HuH-7 (cell line): ENCODE results near the gene SVOP.
"Not testable (repeated sequence)": the region's sequence is repeated elsewhere in the genome, so short reads cannot be mapped to it uniquely, and the experiment has no call there.

Experiments
- DNase-seq: peaks from one replicate; pipeline ENCODE4 v3.0.0; 2011; ENCODE audit warnings: low spot score

SVOP gene

GRCh38 chr12:109033239-109034196, 12.7 kb upstream of the SVOP start:
- no peak for DNase-seq

- DNase-seq, result no peak
Observed at GRCh38 chr12:109029411-109029810, 8.5 kb upstream of the SVOP start.

- DNase-seq, result not testable (repeated sequence)
Observed at GRCh38 chr12:109028624-109029023, 7.8 kb upstream of the SVOP start.

- DNase-seq, result no peak
Observed at GRCh38 chr12:109027767-109028166, 6.9 kb upstream of the SVOP start.

- no peak for DNase-seq
Observed at GRCh38 chr12:109020146-109020795, 597 bp downstream of the SVOP start.

- no peak for DNase-seq
Observed at GRCh38 chr12:109018296-109018695, 2.6 kb downstream of the SVOP start.

GRCh38 chr12:109016978-109017377, 3.9 kb downstream of the SVOP start:
- no peak for DNase-seq

GRCh38 chr12:109016016-109016415, 4.9 kb downstream of the SVOP start:
- no peak for DNase-seq

GRCh38 chr12:109014984-109015765, 5.7 kb downstream of the SVOP start:
- DNase-seq, result no peak

- DNase-seq, result no peak
Observed at GRCh38 chr12:109010259-109010658, 10.6 kb downstream of the SVOP start.

GRCh38 chr12:109009766-109010165, 11.1 kb downstream of the SVOP start:
- DNase-seq, result no peak

- DNase-seq, result no peak
Observed at GRCh38 chr12:109004017-109004416, 16.9 kb downstream of the SVOP start.

- no peak for DNase-seq
Observed at GRCh38 chr12:108996320-108996719, 24.5 kb downstream of the SVOP start.

GRCh38 chr12:108995370-108995992, 25.4 kb downstream of the SVOP start:
- DNase-seq, result no peak

- DNase-seq, result not testable (repeated sequence)
Observed at GRCh38 chr12:108990103-108990502, 30.8 kb downstream of the SVOP start.

- DNase-seq, result no peak
Observed at GRCh38 chr12:108989376-108989775, 31.5 kb downstream of the SVOP start.

- DNase-seq, result no peak
Observed at GRCh38 chr12:108985750-108986149, 35.1 kb downstream of the SVOP start.

- no peak for DNase-seq
Observed at GRCh38 chr12:108983227-108983626, 37.6 kb downstream of the SVOP start.

- DNase-seq, result no peak
Observed at GRCh38 chr12:108982621-108983219, 38.1 kb downstream of the SVOP start.

- no peak for DNase-seq
Observed at GRCh38 chr12:108981835-108982234, 39.0 kb downstream of the SVOP start.

- DNase-seq, result no peak
Observed at GRCh38 chr12:108980831-108981618, 39.8 kb downstream of the SVOP start.
